OCI-M2 (cell line): ENCODE data around the gene VIPR2.
"Not testable (repeated sequence)": the region's sequence is repeated elsewhere in the genome, so short reads cannot be mapped to it uniquely, and the experiment has no call there.

Experiments
- DNase-seq: peaks from one replicate; lab custom pipeline; 2025; ENCODE audit not compliant: unreplicated experiment; lab: John Stamatoyannopoulos, UW

VIPR2 gene

GRCh38 chr7:159144758-159145489 lies at the start of gene VIPR2:
Gene VIPR2, minus strand, starts transcription at chr7:159144867. Its CDS starts 96 bp downstream, at chr7:159144771.
- DNase-seq = no peak

- no peak for DNase-seq
Observed at GRCh38 chr7:159193543-159194090, 49.0 kb upstream of the VIPR2 start.

- DNase-seq = no peak
Observed at GRCh38 chr7:159192725-159193453, 48.2 kb upstream of the VIPR2 start.

GRCh38 chr7:159192013-159192412 lies 47.3 kb upstream of the VIPR2 start:
- DNase-seq = no peak

GRCh38 chr7:159191236-159191635 lies 46.6 kb upstream of the VIPR2 start:
- no peak for DNase-seq

GRCh38 chr7:159188011-159188410 lies 43.3 kb upstream of the VIPR2 start:
- no peak for DNase-seq

GRCh38 chr7:159179241-159179640 lies 34.6 kb upstream of the VIPR2 start:
- DNase-seq = no peak

- no peak for DNase-seq
Observed at GRCh38 chr7:159177284-159177953, 32.8 kb upstream of the VIPR2 start.

GRCh38 chr7:159175792-159176191 lies 31.1 kb upstream of the VIPR2 start:
- no peak for DNase-seq

GRCh38 chr7:159175100-159175499 lies 30.4 kb upstream of the VIPR2 start:
- not testable (repeated sequence) for DNase-seq

GRCh38 chr7:159172400-159172799 lies 27.7 kb upstream of the VIPR2 start:
- DNase-seq = no peak

- DNase-seq = no peak
Observed at GRCh38 chr7:159169391-159169790, 24.7 kb upstream of the VIPR2 start.

GRCh38 chr7:159167139-159167538 lies 22.5 kb upstream of the VIPR2 start:
- no peak for DNase-seq

- DNase-seq = no peak
Observed at GRCh38 chr7:159166530-159166929, 21.9 kb upstream of the VIPR2 start.

- DNase-seq = no peak
Observed at GRCh38 chr7:159165352-159165751, 20.7 kb upstream of the VIPR2 start.

GRCh38 chr7:159163703-159164301 lies 19.1 kb upstream of the VIPR2 start:
- DNase-seq = not testable (repeated sequence)

- not testable (repeated sequence) for DNase-seq
Observed at GRCh38 chr7:159162050-159162626, 17.5 kb upstream of the VIPR2 start.

- no peak for DNase-seq
Observed at GRCh38 chr7:159160450-159160849, 15.8 kb upstream of the VIPR2 start.

GRCh38 chr7:159159731-159160130 lies 15.1 kb upstream of the VIPR2 start:
- DNase-seq = no peak

- no peak for DNase-seq
Observed at GRCh38 chr7:159158888-159159405, 14.3 kb upstream of the VIPR2 start.
